HepG2 (cell line): Measurements from ENCODE around the gene KLF6. TPM values are rescaled to one million over a fixed set of nuclear protein-coding genes. Genes with fewer than 3 reads are reported as not detected.
A peak's percentile ranks its signal among the peaks of the same experiment; 100 is the strongest.

Source experiments
- ATAC-seq: fragments of 200-7000 bp; cut with Tn5 transposase; 3 replicates; pipeline ENCODE4 v1.9.1; 2020; ENCODE audit warnings: mild to moderate bottlenecking, moderate library complexity
- BruUV-seq: library from RNA; stranded (reverse); fragments of 400-500 nt; replicated peaks from 2 replicates; lab custom pipeline; 2021; lab: Mats Ljungman, UMichigan
- CTCF ChIA-PET: fragments of 300-600 bp; formaldehyde crosslinking; extraction: SDS; loops from one replicate; lab custom pipeline; 2021; ENCODE audit warnings: low total read pairs, inconsistent platforms, low intra/inter-chr PET ratio; lab: Yijun Ruan, JAX
- POLR2A ChIA-PET: fragments of 350-600 bp; sonication (Branson Sonifier 250); formaldehyde crosslinking; loops from one replicate; lab custom pipeline; 2020; ENCODE audit warnings: antibody characterized with exemption, inconsistent platforms; lab: Yijun Ruan, JAX
- DNase-seq: peaks from one replicate; pipeline ENCODE4 v3.0.0-alpha.2; 2015; ENCODE audit warnings: low spot score
- FAIRE-seq: peaks from 3 replicates; lab custom pipeline; 2011; peaks lifted over from hg19 to GRCh38; lab: Jason Lieb, UNC
- H2AFZ ChIP-seq: one replicate; pipeline ENCODE4 v1.6.1; 2011; ENCODE audit warnings: low read length, inconsistent platforms
- H3K27ac ChIP-seq: fragments of 300-600 bp; 3 replicates; pipeline ENCODE4 v1.8.0; 2011; ENCODE audit warnings: mixed run types, mild to moderate bottlenecking, mixed read lengths, low read length, inconsistent platforms; ENCODE audit not compliant: insufficient read depth; ENCODE audit errors: extremely low read length
- H3K27me3 ChIP-seq, 2 experiments: fragments of 200-600 bp in 1 of 2; 2 replicates in 1 of 2; 3 replicates in 1 of 2; pipeline versions ENCODE4 v1.6.0 to v1.8.0; 2011; ENCODE audit warnings: low read length in 2 of 2, mild to moderate bottlenecking in 2 of 2, moderate library complexity in 2 of 2, inconsistent platforms in 1 of 2; ENCODE audit not compliant: insufficient read depth in 2 of 2, control insufficient read depth in 1 of 2
- H3K36me3 ChIP-seq, 2 experiments: fragments of 200-600 bp in 1 of 2; replicated peaks in 1 of 2; 2 replicates in 1 of 2; 3 replicates in 1 of 2; pipeline versions ENCODE4 v1.5.1 to v1.8.0; 2011; ENCODE audit warnings: low read length in 2 of 2, inconsistent platforms in 1 of 2; ENCODE audit not compliant: insufficient read depth in 2 of 2, control insufficient read depth in 1 of 2
- H3K4me1 ChIP-seq: 2 replicates; pipeline ENCODE4 v1.5.1; 2012; ENCODE audit warnings: low read length, inconsistent platforms; ENCODE audit not compliant: insufficient read depth
- H3K4me2 ChIP-seq: 2 replicates; pipeline ENCODE4 v1.6.0; 2011; ENCODE audit warnings: low read depth, low read length, inconsistent platforms
- H3K4me3 ChIP-seq, 3 experiments: fragments of 200-600 bp in 1 of 3; sonication (generic), shearing (Covaris generic) in 1 of 3; replicated peaks in 1 of 3; 2 replicates each; pipeline ENCODE4 v1.5.1; 2011 to 2016; ENCODE audit warnings: low read length in 3 of 3, inconsistent platforms in 2 of 3, low read depth in 2 of 3, mild to moderate bottlenecking in 2 of 3, control low read depth in 1 of 3, mixed read lengths in 1 of 3; ENCODE audit not compliant: insufficient read depth in 1 of 3
- H3K79me2 ChIP-seq: one replicate; pipeline ENCODE4 v1.6.1; 2011; ENCODE audit warnings: low read length, inconsistent platforms; ENCODE audit not compliant: insufficient read depth
- H3K9ac ChIP-seq: 2 replicates; pipeline ENCODE4 v1.6.0; 2011; ENCODE audit warnings: mild to moderate bottlenecking, low read depth, low read length, inconsistent platforms; ENCODE audit not compliant: insufficient read depth
- H3K9me3 ChIP-seq: 2 replicates; pipeline ENCODE4 v1.5.1; 2012; ENCODE audit warnings: mild to moderate bottlenecking, low read length
- H4K20me1 ChIP-seq: 2 replicates; pipeline ENCODE4 v1.6.0; 2011; ENCODE audit warnings: inconsistent platforms, mild to moderate bottlenecking, low read length, moderate library complexity; ENCODE audit not compliant: insufficient read depth
- GZF1 ChIP-seq: sonication (generic); formaldehyde crosslinking; IDR thresholded peaks from 2 replicates; pipeline ENCODE4 v1.5.1; 2020; ENCODE audit warnings: mild to moderate bottlenecking, missing genetic modification reagents
- HOXA7 ChIP-seq: sonication (generic); formaldehyde crosslinking; IDR thresholded peaks from 2 replicates; pipeline ENCODE4 v1.8.1; 2022; ENCODE audit warnings: mild to moderate bottlenecking, missing genetic modification reagents, moderate library complexity
- JUNB ChIP-seq: sonication (generic); formaldehyde crosslinking; IDR thresholded peaks from 2 replicates; pipeline ENCODE4 v1.8.0; 2022; ENCODE audit warnings: missing genetic modification reagents, mild to moderate bottlenecking, borderline replicate concordance
- MEF2D ChIP-seq: sonication (generic); formaldehyde crosslinking; IDR thresholded peaks from 2 replicates; pipeline ENCODE4 v1.5.1; 2020; ENCODE audit warnings: mild to moderate bottlenecking, missing genetic modification reagents
- ZNF260 ChIP-seq: sonication (generic); formaldehyde crosslinking; IDR thresholded peaks from 2 replicates; pipeline ENCODE4 v1.4.0; 2020; ENCODE audit warnings: missing genetic modification reagents, low read depth, mild to moderate bottlenecking, borderline replicate concordance
- WGBS: methylation state at CpG from one replicate; pipeline ENCODE4 v1.1.6; 2017; ENCODE audit warnings: low lambda C conversion rate; 5-methylcytosine and 5-hydroxymethylcytosine counted together
- in situ Hi-C: cut with HindIII; loops from 2 replicates; pipeline ENCODE4 v1.10.0; 2017; ENCODE audit warnings: low pct_unique_long_range_greater_than_20kb; ENCODE audit not compliant: extremely low pct_ligation_motif_present
- intact Hi-C: fragments of 100-400 bp; cut with micrococcal nuclease; formaldehyde crosslinking; loops from one replicate; pipeline ENCODE4 v1.10.0; 2022; ENCODE audit not compliant: unreplicated experiment
- polyA plus RNA-seq, 8 experiments: library from polyadenylated mRNA; depleted of rRNA in 3 of 8; stranded (reverse) in 7 of 8; unstranded in 1 of 8; fragments of >200 nt; fragmentation: Illumina TruSeq in 4 of 8; extraction: Trizol in 4 of 8; gene quantifications; 2 replicates each; pipeline versions ENCODE4 v1.2.1 to v1.2.3, GENCODE V29; 2011 to 2016; ENCODE audit warnings: low read depth in 4 of 8, missing spikeins in 1 of 8, mixed read lengths in 1 of 8; ENCODE audit not compliant: insufficient read depth in 1 of 8
- total RNA-seq, 5 experiments: library from RNA; depleted of rRNA; stranded (reverse); fragments of >200 nt; fragmentation: Illumina TruSeq; extraction: Trizol; gene quantifications; 2 replicates each; pipeline ENCODE4 v1.2.3, GENCODE V29; 2016; ENCODE audit warnings: low read depth in 1 of 5
- TF ChIP-seq, protein P1 (sequence below): sonication (generic); formaldehyde crosslinking; IDR thresholded peaks from 2 replicates; pipeline ENCODE4 v1.9.0; 2021; ENCODE audit warnings: mild to moderate bottlenecking, missing genetic modification reagents
- TF ChIP-seq, protein P2 (sequence below): fragments of 450-650 bp; IDR thresholded peaks from 2 replicates; pipeline ENCODE4 v1.6.1; 2016

The KLF6 gene
- total and polyA plus RNA-seq, 2 of the 13 experiments (the other 11 are each of a cell fraction or from before 2014, with no cell fraction given): 27.0 to 71.9 TPM

DNA sequence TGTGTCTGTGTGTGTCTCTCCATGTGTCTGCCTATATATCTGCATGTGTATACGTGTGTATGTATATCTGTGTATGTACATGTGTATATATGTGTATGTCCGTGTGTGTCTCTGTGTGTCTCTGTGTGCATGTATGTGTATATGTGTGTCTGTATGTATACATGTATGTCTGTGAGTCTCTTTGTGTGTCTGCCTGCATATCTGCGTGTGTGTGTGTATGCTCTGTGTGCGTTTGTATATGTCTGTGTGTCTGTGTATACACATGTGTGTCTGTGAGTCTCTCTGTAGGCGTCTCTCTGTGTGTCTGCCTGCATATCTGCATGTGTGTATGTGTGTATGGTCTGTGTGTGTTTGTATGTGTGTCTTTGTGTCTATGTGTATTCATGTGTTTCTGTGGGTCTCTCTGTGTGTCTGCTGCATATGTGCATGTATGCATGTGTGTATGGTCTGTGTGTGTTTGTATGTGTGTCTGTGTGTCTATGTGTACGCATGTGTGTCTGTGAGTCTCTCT lies 23.7 kb upstream of the KLF6 start:
- ATAC-seq: no peak

More for the DNA sequence above, 23.7 kb upstream of the KLF6 start:
- TF ChIP-seq GZF1: no peak
- TF ChIP-seq, protein P1, sequence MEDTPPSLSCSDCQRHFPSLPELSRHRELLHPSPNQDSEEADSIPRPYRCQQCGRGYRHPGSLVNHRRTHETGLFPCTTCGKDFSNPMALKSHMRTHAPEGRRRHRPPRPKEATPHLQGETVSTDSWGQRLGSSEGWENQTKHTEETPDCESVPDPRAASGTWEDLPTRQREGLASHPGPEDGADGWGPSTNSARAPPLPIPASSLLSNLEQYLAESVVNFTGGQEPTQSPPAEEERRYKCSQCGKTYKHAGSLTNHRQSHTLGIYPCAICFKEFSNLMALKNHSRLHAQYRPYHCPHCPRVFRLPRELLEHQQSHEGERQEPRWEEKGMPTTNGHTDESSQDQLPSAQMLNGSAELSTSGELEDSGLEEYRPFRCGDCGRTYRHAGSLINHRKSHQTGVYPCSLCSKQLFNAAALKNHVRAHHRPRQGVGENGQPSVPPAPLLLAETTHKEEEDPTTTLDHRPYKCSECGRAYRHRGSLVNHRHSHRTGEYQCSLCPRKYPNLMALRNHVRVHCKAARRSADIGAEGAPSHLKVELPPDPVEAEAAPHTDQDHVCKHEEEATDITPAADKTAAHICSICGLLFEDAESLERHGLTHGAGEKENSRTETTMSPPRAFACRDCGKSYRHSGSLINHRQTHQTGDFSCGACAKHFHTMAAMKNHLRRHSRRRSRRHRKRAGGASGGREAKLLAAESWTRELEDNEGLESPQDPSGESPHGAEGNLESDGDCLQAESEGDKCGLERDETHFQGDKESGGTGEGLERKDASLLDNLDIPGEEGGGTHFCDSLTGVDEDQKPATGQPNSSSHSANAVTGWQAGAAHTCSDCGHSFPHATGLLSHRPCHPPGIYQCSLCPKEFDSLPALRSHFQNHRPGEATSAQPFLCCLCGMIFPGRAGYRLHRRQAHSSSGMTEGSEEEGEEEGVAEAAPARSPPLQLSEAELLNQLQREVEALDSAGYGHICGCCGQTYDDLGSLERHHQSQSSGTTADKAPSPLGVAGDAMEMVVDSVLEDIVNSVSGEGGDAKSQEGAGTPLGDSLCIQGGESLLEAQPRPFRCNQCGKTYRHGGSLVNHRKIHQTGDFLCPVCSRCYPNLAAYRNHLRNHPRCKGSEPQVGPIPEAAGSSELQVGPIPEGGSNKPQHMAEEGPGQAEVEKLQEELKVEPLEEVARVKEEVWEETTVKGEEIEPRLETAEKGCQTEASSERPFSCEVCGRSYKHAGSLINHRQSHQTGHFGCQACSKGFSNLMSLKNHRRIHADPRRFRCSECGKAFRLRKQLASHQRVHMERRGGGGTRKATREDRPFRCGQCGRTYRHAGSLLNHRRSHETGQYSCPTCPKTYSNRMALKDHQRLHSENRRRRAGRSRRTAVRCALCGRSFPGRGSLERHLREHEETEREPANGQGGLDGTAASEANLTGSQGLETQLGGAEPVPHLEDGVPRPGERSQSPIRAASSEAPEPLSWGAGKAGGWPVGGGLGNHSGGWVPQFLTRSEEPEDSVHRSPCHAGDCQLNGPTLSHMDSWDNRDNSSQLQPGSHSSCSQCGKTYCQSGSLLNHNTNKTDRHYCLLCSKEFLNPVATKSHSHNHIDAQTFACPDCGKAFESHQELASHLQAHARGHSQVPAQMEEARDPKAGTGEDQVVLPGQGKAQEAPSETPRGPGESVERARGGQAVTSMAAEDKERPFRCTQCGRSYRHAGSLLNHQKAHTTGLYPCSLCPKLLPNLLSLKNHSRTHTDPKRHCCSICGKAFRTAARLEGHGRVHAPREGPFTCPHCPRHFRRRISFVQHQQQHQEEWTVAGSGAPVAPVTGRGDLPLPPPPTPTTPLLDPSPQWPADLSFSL (CRISPR knock-in tag): 0 out of 2 replicates have a peak, but pooled peaks have one; percentile 20
- TF ChIP-seq JUNB: peak; percentile 49; the same call in 1 of the 2 replicates
- TF ChIP-seq HOXA7: peak; percentile 37; the same call in 1 of the 2 replicates
- no peak for TF ChIP-seq ZNF260 (CRISPR knock-in tag)
- no peak for TF ChIP-seq MEF2D (CRISPR knock-in tag)
- TF ChIP-seq, protein P2, sequence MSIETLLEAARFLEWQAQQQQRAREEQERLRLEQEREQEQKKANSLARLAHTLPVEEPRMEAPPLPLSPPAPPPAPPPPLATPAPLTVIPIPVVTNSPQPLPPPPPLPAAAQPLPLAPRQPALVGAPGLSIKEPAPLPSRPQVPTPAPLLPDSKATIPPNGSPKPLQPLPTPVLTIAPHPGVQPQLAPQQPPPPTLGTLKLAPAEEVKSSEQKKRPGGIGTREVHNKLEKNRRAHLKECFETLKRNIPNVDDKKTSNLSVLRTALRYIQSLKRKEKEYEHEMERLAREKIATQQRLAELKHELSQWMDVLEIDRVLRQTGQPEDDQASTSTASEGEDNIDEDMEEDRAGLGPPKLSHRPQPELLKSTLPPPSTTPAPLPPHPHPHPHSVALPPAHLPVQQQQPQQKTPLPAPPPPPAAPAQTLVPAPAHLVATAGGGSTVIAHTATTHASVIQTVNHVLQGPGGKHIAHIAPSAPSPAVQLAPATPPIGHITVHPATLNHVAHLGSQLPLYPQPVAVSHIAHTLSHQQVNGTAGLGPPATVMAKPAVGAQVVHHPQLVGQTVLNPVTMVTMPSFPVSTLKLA: peak; percentile 22; the same call in 1 of the 2 replicates
- Histone ChIP-seq H3K4me2 (peak overlapping the region; percentile 12; the same call in 1 of the 2 replicates), H3K79me2 (no peaks in the 10 kb centered on the region), H2AFZ (no peak overlapping the region), H3K36me3 (no peaks in the 10 kb centered on the region), H3K27me3 (no peaks in the 10 kb centered on the region), H3K4me1 (peaks cover 96% of the 10 kb centered on the region), H3K4me3 (no peak overlapping the region; a peak in 1 of 6 replicates), H3K27ac (peak overlapping the region; percentile 97), H3K9ac (peak overlapping the region; percentile 92), H4K20me1 (no peaks in the 10 kb centered on the region), H3K9me3 (no peaks in the 10 kb centered on the region)
- no peak for DNase-seq
- FAIRE-seq: no peak
- no TSS peak for BruUV-seq
- intact Hi-C loops (no loop called here), in situ Hi-C loops (no loop called here)
- WGBS: 99% methylated on average over 6 of the region's 6 CpGs
- ChIA-PET CTCF (no interaction called here), POLR2A (interaction anchor here (1.0 to 7.9 kb wide), 7 partner anchors 20 to 79 kb away, joined by 3 to 217 read pairs (median 19); partner anchors contain the start of gene KLF6)
